ENCODE data around the gene TM7SF2. TPM values are rescaled to one million over a fixed set of nuclear protein-coding genes. Genes with fewer than 3 reads are reported as not detected.

The TM7SF2 gene
- total RNA-seq, 1 donor from 2014 or later = 36.1 TPM

DNA sequence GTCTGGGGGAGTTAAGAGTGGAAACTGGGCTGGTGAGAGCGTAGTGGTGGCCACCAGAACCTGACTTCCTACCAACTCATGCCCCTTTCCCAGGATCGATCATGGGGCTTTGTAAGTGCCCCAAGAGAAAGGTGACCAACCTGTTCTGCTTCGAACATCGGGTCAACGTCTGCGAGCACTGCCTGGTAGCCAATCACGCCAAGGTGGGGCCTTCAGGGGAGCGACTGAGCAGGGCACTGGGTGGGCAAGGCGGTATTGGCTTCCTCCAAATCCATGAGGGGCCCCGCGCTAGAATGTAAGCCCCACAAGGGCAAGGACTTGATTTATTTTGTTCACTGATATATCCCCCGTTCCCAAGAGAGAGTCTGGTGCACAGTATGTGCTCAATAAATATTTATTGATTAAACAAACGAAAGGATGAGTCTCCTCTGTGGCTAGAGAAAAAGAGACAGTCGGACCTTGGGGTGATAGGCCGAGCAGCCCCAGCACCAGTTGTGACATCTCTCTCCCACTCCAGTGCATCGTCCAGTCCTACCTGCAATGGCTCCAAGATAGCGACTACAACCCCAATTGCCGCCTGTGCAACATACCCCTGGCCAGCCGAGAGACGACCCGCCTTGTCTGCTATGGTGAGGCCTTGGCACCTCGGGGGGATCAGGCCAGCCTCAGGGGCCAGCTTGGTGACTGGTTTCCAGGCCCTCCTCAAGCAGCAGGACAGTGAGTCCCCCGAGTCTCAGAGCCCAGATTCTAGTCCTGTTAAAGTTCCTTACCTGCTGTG is 26.9 kb upstream of the TM7SF2 start:
- Histone ChIP-seq H3F3A (ENCODE audit: low read depth) (peaks cover 14% of the 10 kb centered on the region), H3K9ac (peak overlapping the region; percentile 90), H3K4me1 (peaks cover 14% of the 10 kb centered on the region), H3K4me3 (peak overlapping the region; percentile 91), H3K27ac (peak overlapping the region; percentile 93), H3K79me2 (ENCODE audit: low read depth) (peaks cover 48% of the 10 kb centered on the region), H3K36me3 (peaks cover 5% of the 10 kb centered on the region), H3K27me3 (no peaks in the 10 kb centered on the region), H3K9me3 (ENCODE audit: low read depth) (no peaks in the 10 kb centered on the region), H4K20me1 (ENCODE audit: low read depth) (no peaks in the 10 kb centered on the region), H3K4me2 (peak overlapping the region; percentile 96), H2AFZ (replicated peaks) (peak overlapping the region; percentile 83)
- H3K4me3 Mint-ChIP-seq = peak overlapping the region; percentile 98
- H3K27me3 Mint-ChIP-seq (ENCODE audit: insufficient read depth, low read depth) = peaks cover 9% of the 10 kb centered on the region
- no peaks in the 10 kb centered on the region for H3K9me3 Mint-ChIP-seq
- H3K27ac Mint-ChIP-seq = peak overlapping the region; percentile 96
- H3K4me1 Mint-ChIP-seq = peaks cover 23% of the 10 kb centered on the region
- peaks cover 14% of the 10 kb centered on the region for H3K36me3 Mint-ChIP-seq
- TF ChIP-seq EZH2phosphoT487 (IDR thresholded peaks at IDR 0.05) = no peak
- TF ChIP-seq EZH2 (IDR thresholded peaks at IDR 0.05) = no peak
- TF ChIP-seq, protein P1, sequence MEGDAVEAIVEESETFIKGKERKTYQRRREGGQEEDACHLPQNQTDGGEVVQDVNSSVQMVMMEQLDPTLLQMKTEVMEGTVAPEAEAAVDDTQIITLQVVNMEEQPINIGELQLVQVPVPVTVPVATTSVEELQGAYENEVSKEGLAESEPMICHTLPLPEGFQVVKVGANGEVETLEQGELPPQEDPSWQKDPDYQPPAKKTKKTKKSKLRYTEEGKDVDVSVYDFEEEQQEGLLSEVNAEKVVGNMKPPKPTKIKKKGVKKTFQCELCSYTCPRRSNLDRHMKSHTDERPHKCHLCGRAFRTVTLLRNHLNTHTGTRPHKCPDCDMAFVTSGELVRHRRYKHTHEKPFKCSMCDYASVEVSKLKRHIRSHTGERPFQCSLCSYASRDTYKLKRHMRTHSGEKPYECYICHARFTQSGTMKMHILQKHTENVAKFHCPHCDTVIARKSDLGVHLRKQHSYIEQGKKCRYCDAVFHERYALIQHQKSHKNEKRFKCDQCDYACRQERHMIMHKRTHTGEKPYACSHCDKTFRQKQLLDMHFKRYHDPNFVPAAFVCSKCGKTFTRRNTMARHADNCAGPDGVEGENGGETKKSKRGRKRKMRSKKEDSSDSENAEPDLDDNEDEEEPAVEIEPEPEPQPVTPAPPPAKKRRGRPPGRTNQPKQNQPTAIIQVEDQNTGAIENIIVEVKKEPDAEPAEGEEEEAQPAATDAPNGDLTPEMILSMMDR (IDR thresholded peaks at IDR 0.05) = no peak
- DNase-seq (ENCODE audit: low spot score) = no peak

DNA sequence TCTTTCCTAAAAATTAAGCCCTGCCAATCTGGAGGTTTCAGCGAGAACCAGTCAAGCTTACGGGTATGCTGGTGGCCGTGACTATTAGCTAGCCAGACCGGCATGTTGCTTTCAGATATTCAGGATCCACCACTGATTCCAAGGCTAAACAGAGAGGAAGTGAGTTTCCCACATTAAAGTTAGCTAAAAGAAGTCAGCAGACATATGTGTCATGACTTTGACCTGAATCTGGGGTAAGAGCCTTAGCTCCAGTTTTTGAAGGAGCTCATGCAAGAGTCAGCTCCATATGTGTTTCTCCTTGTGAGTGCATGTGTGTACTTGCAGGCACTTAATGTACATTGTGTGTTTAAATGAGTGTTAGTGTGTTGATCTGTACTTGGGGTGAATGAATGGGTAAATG is 26.2 kb upstream of the TM7SF2 start:
- Mint-ChIP-seq H3K9me3 (no peaks in the 10 kb centered on the region), H3K4me3 (peak overlapping the region; percentile 98), H3K36me3 (peaks cover 11% of the 10 kb centered on the region), H3K4me1 (peaks cover 23% of the 10 kb centered on the region), H3K27me3 (ENCODE audit: insufficient read depth, low read depth) (peaks cover 9% of the 10 kb centered on the region), H3K27ac (no peak overlapping the region)
- no peaks in the 10 kb centered on the region for H4K20me1 ChIP-seq (ENCODE audit: low read depth)
- no peak for DNase-seq (ENCODE audit: low spot score)
- no peaks in the 10 kb centered on the region for H3K27me3 ChIP-seq
- peaks cover 14% of the 10 kb centered on the region for H3K4me1 ChIP-seq
- H3K9me3 ChIP-seq (ENCODE audit: low read depth) = no peaks in the 10 kb centered on the region
- no peak for TF ChIP-seq EZH2phosphoT487 (IDR thresholded peaks at IDR 0.05)
- TF ChIP-seq, protein P1 (IDR thresholded peaks at IDR 0.05) = no peak
- no peak for TF ChIP-seq EZH2 (IDR thresholded peaks at IDR 0.05)
- H3K79me2 ChIP-seq (ENCODE audit: low read depth) = peaks cover 46% of the 10 kb centered on the region
- H3K27ac ChIP-seq = no peak overlapping the region
- no peak overlapping the region for H2AFZ ChIP-seq (replicated peaks)
- no peak overlapping the region for H3K9ac ChIP-seq
- peaks cover 4% of the 10 kb centered on the region for H3K36me3 ChIP-seq
- peak overlapping the region; percentile 96 for H3K4me2 ChIP-seq
- H3K4me3 ChIP-seq = no peak overlapping the region
- H3F3A ChIP-seq (ENCODE audit: low read depth) = peaks cover 12% of the 10 kb centered on the region

GRCh38 chr11:65086809-65087208 is 24.9 kb upstream of the TM7SF2 start:
- no peak overlapping the region for H3K27ac Mint-ChIP-seq
- no peak overlapping the region for H3K27ac ChIP-seq
- H3K27me3 Mint-ChIP-seq (ENCODE audit: insufficient read depth, low read depth) = peaks cover 9% of the 10 kb centered on the region
- DNase-seq (ENCODE audit: low spot score) = no peak
- H4K20me1 ChIP-seq (ENCODE audit: low read depth) = no peaks in the 10 kb centered on the region
- H3K4me2 ChIP-seq = no peak overlapping the region
- H3K4me1 Mint-ChIP-seq = peaks cover 23% of the 10 kb centered on the region
- no peaks in the 10 kb centered on the region for H3K9me3 Mint-ChIP-seq
- H3K36me3 Mint-ChIP-seq = peaks cover 6% of the 10 kb centered on the region
- no peak overlapping the region for H3K4me3 ChIP-seq
- peaks cover 14% of the 10 kb centered on the region for H3K4me1 ChIP-seq
- H3K4me3 Mint-ChIP-seq = peak overlapping the region; percentile 48
- H3F3A ChIP-seq (ENCODE audit: low read depth) = peaks cover 8% of the 10 kb centered on the region
- H2AFZ ChIP-seq (replicated peaks) = no peak overlapping the region
- peaks cover 32% of the 10 kb centered on the region for H3K79me2 ChIP-seq (ENCODE audit: low read depth)
- no peaks in the 10 kb centered on the region for H3K9me3 ChIP-seq (ENCODE audit: low read depth)
- no peak for TF ChIP-seq EZH2phosphoT487 (IDR thresholded peaks at IDR 0.05)
- TF ChIP-seq EZH2 (IDR thresholded peaks at IDR 0.05) = no peak
- TF ChIP-seq, protein P1 (IDR thresholded peaks at IDR 0.05) = no peak
- H3K27me3 ChIP-seq = no peaks in the 10 kb centered on the region
- H3K36me3 ChIP-seq = no peaks in the 10 kb centered on the region
- H3K9ac ChIP-seq = no peak overlapping the region
